ENCODE measurements around the gene NHS. TPM values are rescaled to one million over a fixed set of nuclear protein-coding genes. Genes with fewer than 3 reads are reported as not detected.

Gene NHS
- total and polyA plus RNA-seq, 2 of the 4 experiments (the other 2 are of a cell fraction) = 0.36 to 0.90 TPM

DNA sequence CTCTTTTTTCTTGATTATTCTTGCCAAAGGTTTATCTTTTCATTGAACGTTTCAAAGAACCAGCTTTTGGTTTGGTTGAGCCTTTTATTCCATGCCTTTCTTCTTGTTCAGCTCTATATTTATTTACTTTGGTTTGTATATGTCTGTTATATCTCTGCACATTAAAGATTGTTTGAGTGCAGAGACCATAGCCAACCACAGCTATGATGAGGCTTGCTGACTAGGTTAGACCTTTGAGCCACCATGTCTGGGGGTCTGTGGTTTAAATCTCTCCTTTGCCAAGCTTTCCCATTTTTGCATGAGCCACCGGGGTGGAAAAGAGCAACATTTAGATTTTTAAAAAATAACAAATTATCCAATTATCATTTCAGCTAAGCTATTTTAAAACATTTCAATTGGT is 96.1 kb downstream of the NHS start:
- Histone ChIP-seq H2AK5ac (ENCODE audit: low read depth, low read length) (no peak overlapping the region), H3K36me3 (ENCODE audit: control insufficient read depth, insufficient read depth, low read length) (no peaks in the 10 kb centered on the region), H3K27me3 (ENCODE audit: control insufficient read depth, insufficient read depth, low read length) (peaks cover 4% of the 10 kb centered on the region), H2AFZ (replicated peaks; ENCODE audit: low read length, poor library complexity) (no peak overlapping the region), H3K18ac (ENCODE audit: low read depth, low read length) (no peak overlapping the region), H3K27ac (ENCODE audit: insufficient read depth, low read length) (no peak overlapping the region), H3K14ac (replicated peaks; ENCODE audit: low read depth, low read length) (no peak overlapping the region), H4K8ac (ENCODE audit: low read depth in 2 of 2, low read length in 2 of 2) (no peak overlapping the region), H2AK9ac (replicated peaks; ENCODE audit: low read depth, low read length, poor library complexity) (no peak overlapping the region), H2BK120ac (ENCODE audit: low read depth, low read length) (no peak overlapping the region), H3K56ac (ENCODE audit: extremely low read depth, insufficient read depth, low read length) (no peak overlapping the region), H3K23ac (ENCODE audit: low read depth, low read length) (no peak overlapping the region), H3K4me3 (ENCODE audit: insufficient read depth, low read depth, low read length) (no peak overlapping the region), H3K4me1 (ENCODE audit: control insufficient read depth, insufficient read depth, low read length) (peaks cover 3% of the 10 kb centered on the region), H3K4ac (ENCODE audit: low read depth, low read length) (no peak overlapping the region), H3K9me1 (ENCODE audit: insufficient read depth, low read length) (no peaks in the 10 kb centered on the region), H3K9ac (ENCODE audit: low read depth, low read length) (no peak overlapping the region), H4K91ac (ENCODE audit: insufficient read depth, low read depth, low read length) (no peak overlapping the region), H2BK20ac (ENCODE audit: low read depth, low read length) (no peak overlapping the region), H2BK15ac (ENCODE audit: low read depth, low read length) (no peak overlapping the region), H3K9me3 (ENCODE audit: control insufficient read depth, insufficient read depth, low read length) (no peaks in the 10 kb centered on the region), H2BK5ac (ENCODE audit: low read depth, low read length, poor library complexity, severe bottlenecking) (no peak overlapping the region), H3K79me1 (ENCODE audit: low read depth in 1 of 2, low read length in 2 of 2) (no peaks in the 10 kb centered on the region), H3K4me2 (ENCODE audit: low read depth, low read length) (no peak overlapping the region), H4K20me1 (ENCODE audit: insufficient read depth, low read length) (no peaks in the 10 kb centered on the region), H4K5ac (ENCODE audit: low read depth, low read length) (no peak overlapping the region)
- no TSS peak for BruUV-seq (replicated peaks)
- DNase-seq (peak; percentile 21), ATAC-seq (ENCODE audit: low read depth) (no peak)
- no CpG with 5 or more reads among the region's 2 CpGs for WGBS, 2 experiments (ENCODE audit: extremely low coverage in 2 of 2, insufficient read length in 1 of 2)
- ChIA-PET POLR2A (ENCODE audit: unreplicated experiment) (no interaction called here), CTCF (no interaction called here)
- TF ChIP-seq CEBPB (IDR thresholded peaks at IDR 0.05; ENCODE audit: low read depth, low read length) (no peak), MAFK (IDR thresholded peaks at IDR 0.05; ENCODE audit: low read depth, low read length) (no peak), POLR2A (IDR thresholded peaks at IDR 0.05; ENCODE audit: low read depth, low read length) (no peak), MAZ (IDR thresholded peaks at IDR 0.05; ENCODE audit: borderline replicate concordance, low read depth, low read length) (no peak)
- TF ChIP-seq, protein P1, sequence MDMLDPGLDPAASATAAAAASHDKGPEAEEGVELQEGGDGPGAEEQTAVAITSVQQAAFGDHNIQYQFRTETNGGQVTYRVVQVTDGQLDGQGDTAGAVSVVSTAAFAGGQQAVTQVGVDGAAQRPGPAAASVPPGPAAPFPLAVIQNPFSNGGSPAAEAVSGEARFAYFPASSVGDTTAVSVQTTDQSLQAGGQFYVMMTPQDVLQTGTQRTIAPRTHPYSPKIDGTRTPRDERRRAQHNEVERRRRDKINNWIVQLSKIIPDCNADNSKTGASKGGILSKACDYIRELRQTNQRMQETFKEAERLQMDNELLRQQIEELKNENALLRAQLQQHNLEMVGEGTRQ (IDR thresholded peaks at IDR 0.05; ENCODE audit: low read depth, low read length) = no peak
- dilution Hi-C loops (cut with HindIII; ENCODE audit: low sequenced_read_pairs, unreplicated experiment) = no loop called here
- intact Hi-C loops (cut with micrococcal nuclease) = loop anchor here (5.0 to 10.0 kb wide), 2 partner anchors 64 to 94 kb away; partner anchors contain the start of gene NHS
- in situ Hi-C loops (cut with MboI; ENCODE audit: low sequenced_read_pairs) = no loop called here
